Activated CD8-positive, alpha-beta T cell treated with anti-CD3 and anti-CD28 coated beads for 36 hours (primary cell): ENCODE measurements around the gene STAC. TPM values are rescaled to one million over a fixed set of nuclear protein-coding genes. Genes with fewer than 3 reads are reported as not detected.

Experiments used
- ATAC-seq: fragments of 200-7000 bp; cut with Tn5 transposase; one replicate; pipeline ENCODE4 v1.10.0; 2021; ENCODE audit warnings: mild to moderate bottlenecking, moderate library complexity
- CTCF ChIA-PET: fragments of 350-600 bp; sonication (Branson Sonifier 250); formaldehyde crosslinking; loops from one replicate; lab custom pipeline; 2021; ENCODE audit warnings: antibody characterized with exemption; lab: Charles Lee
- POLR2A ChIA-PET: fragments of 350-600 bp; sonication (Branson Sonifier 250); formaldehyde crosslinking; loops from one replicate; lab custom pipeline; 2021; ENCODE audit warnings: antibody characterized with exemption; lab: Charles Lee
- DNase-seq: peaks from one replicate; pipeline ENCODE4 v3.0.0-alpha.2; 2020
- H3K27ac Mint-ChIP-seq: one replicate; pipeline ENCODE4 v1.8.0; 2021; ENCODE audit warnings: mild to moderate bottlenecking, mixed read lengths
- H3K27me3 Mint-ChIP-seq: one replicate; pipeline ENCODE4 v1.8.0; 2021; ENCODE audit warnings: mixed read lengths
- H3K36me3 Mint-ChIP-seq: one replicate; pipeline ENCODE4 v1.8.0; 2021; ENCODE audit warnings: low read depth, mixed read lengths
- H3K4me1 Mint-ChIP-seq: one replicate; pipeline ENCODE4 v1.8.0; 2021; ENCODE audit warnings: low read depth, mixed read lengths
- H3K4me3 Mint-ChIP-seq: one replicate; pipeline ENCODE4 v1.8.0; 2021; ENCODE audit warnings: mild to moderate bottlenecking, moderate library complexity, mixed read lengths
- H3K9me3 Mint-ChIP-seq: one replicate; pipeline ENCODE4 v1.8.0; 2021; ENCODE audit warnings: mixed read lengths
- CTCF ChIP-seq: fragments of 200-600 bp; IDR thresholded peaks from one replicate; pipeline ENCODE4 v1.8.0; 2022; ENCODE audit warnings: antibody characterized with exemption, mild to moderate bottlenecking
- intact Hi-C: fragments of 100-400 bp; cut with micrococcal nuclease; formaldehyde crosslinking; loops from one replicate; pipeline ENCODE4 v1.10.0; 2022
- total RNA-seq, 2 experiments: library from RNA; stranded (reverse); gene quantifications; one replicate each; pipeline ENCODE4 v1.2.3, GENCODE V29; 2021

STAC gene
- total RNA-seq, 2 experiments from 2014 or later: not detected

- no peak for TF ChIP-seq CTCF
- intact Hi-C loops: no loop called here
- Mint-ChIP-seq H3K4me3 (no peak overlapping the region), H3K9me3 (no peaks in the 10 kb centered on the region), H3K36me3 (no peaks in the 10 kb centered on the region), H3K4me1 (no peaks in the 10 kb centered on the region), H3K27me3 (no peaks in the 10 kb centered on the region), H3K27ac (no peak overlapping the region)
- ChIA-PET CTCF (no interaction called here), POLR2A (no interaction called here)
- ATAC-seq (no peak), DNase-seq (no peak)
Measured at GRCh38 chr3:36521007-36521379, 140.7 kb downstream of the STAC start.

- no peaks in the 10 kb centered on the region for H3K36me3 Mint-ChIP-seq
- ChIA-PET POLR2A (no interaction called here), CTCF (no interaction called here)
- intact Hi-C loops: no loop called here
- DNase-seq (no peak), ATAC-seq (no peak)
- no peaks in the 10 kb centered on the region for H3K9me3 Mint-ChIP-seq
- no peak overlapping the region for H3K4me3 Mint-ChIP-seq
- H3K27ac Mint-ChIP-seq: no peak overlapping the region
- H3K27me3 Mint-ChIP-seq: no peaks in the 10 kb centered on the region
- no peaks in the 10 kb centered on the region for H3K4me1 Mint-ChIP-seq
- TF ChIP-seq CTCF: no peak
Measured at GRCh38 chr3:36524560-36524959, 144.3 kb downstream of the STAC start.

GRCh38 chr3:36525115-36525801, 145.0 kb downstream of the STAC start:
- no peak overlapping the region for H3K27ac Mint-ChIP-seq
- no peak for ATAC-seq
- ChIA-PET POLR2A (no interaction called here), CTCF (no interaction called here)
- H3K36me3 Mint-ChIP-seq: no peaks in the 10 kb centered on the region
- no peak for DNase-seq
- no peaks in the 10 kb centered on the region for H3K4me1 Mint-ChIP-seq
- no peak overlapping the region for H3K4me3 Mint-ChIP-seq
- intact Hi-C loops: no loop called here
- TF ChIP-seq CTCF: no peak
- H3K9me3 Mint-ChIP-seq: no peaks in the 10 kb centered on the region
- H3K27me3 Mint-ChIP-seq: no peaks in the 10 kb centered on the region

GRCh38 chr3:36538136-36538749, 157.9 kb downstream of the STAC start:
- no peak for TF ChIP-seq CTCF
- ATAC-seq (no peak), DNase-seq (no peak)
- no peaks in the 10 kb centered on the region for H3K9me3 Mint-ChIP-seq
- POLR2A ChIA-PET: no interaction called here
- no peak overlapping the region for H3K4me3 Mint-ChIP-seq
- intact Hi-C loops: no loop called here
- no peaks in the 10 kb centered on the region for H3K36me3 Mint-ChIP-seq
- peaks cover 2% of the 10 kb centered on the region for H3K27me3 Mint-ChIP-seq
- CTCF ChIA-PET: no interaction called here
- no peak overlapping the region for H3K27ac Mint-ChIP-seq
- no peaks in the 10 kb centered on the region for H3K4me1 Mint-ChIP-seq

- CTCF ChIA-PET: interaction anchor here (1.3 kb wide), 1 partner anchor 575 kb away, joined by 4 read pairs; no protein-coding TSS in a partner anchor
- POLR2A ChIA-PET: no interaction called here
- no peaks in the 10 kb centered on the region for H3K4me1 Mint-ChIP-seq
Measured at GRCh38 chr3:36540888-36541518, 160.7 kb downstream of the STAC start.

More at GRCh38 chr3:36540888-36541518, 160.7 kb downstream of the STAC start:
- DNase-seq: no peak
- intact Hi-C loops: no loop called here
- H3K27ac Mint-ChIP-seq: no peak overlapping the region
- no peaks in the 10 kb centered on the region for H3K36me3 Mint-ChIP-seq
- no peak overlapping the region for H3K4me3 Mint-ChIP-seq
- H3K9me3 Mint-ChIP-seq: no peaks in the 10 kb centered on the region
- H3K27me3 Mint-ChIP-seq: peaks cover 2% of the 10 kb centered on the region
- ATAC-seq: no peak
- peak; percentile 42 for TF ChIP-seq CTCF
